GM11168 (cell line): ENCODE data around the gene SIK1.
"Not testable (repeated sequence)": the region's sequence is repeated elsewhere in the genome, so short reads cannot be mapped to it uniquely, and the experiment has no call there.

Experiments used
- in situ Hi-C: fragments of 300-500 bp; cut with MboI; formaldehyde crosslinking; loops from one replicate; pipeline ENCODE4 v1.12.0; 2022; ENCODE audit warnings: low sequenced_read_pairs; ENCODE audit not compliant: unreplicated experiment

SIK1 gene

GRCh38 chr21:43426404-43427241, at the start of gene SIK1:
TSS of gene SIK1 (minus strand) at chr21:43427131. CDS start at chr21:43426178, 953 bp downstream.
- in situ Hi-C loops, result not testable (repeated sequence)

- in situ Hi-C loops, result not testable (repeated sequence)
Measured at GRCh38 chr21:43471597-43472242, 44.8 kb upstream of the SIK1 start.

- in situ Hi-C loops, result not testable (repeated sequence)
Measured at GRCh38 chr21:43469719-43470458, 43.0 kb upstream of the SIK1 start.

GRCh38 chr21:43467785-43468184, 40.9 kb upstream of the SIK1 start:
- in situ Hi-C loops, result no loop called here

GRCh38 chr21:43465159-43465558, 38.2 kb upstream of the SIK1 start:
- in situ Hi-C loops, result not testable (repeated sequence)

GRCh38 chr21:43463498-43464261, 36.7 kb upstream of the SIK1 start:
- in situ Hi-C loops, result not testable (repeated sequence)

- in situ Hi-C loops, result not testable (repeated sequence)
Measured at GRCh38 chr21:43462932-43463331, 36.0 kb upstream of the SIK1 start.

GRCh38 chr21:43460475-43460874, 33.5 kb upstream of the SIK1 start:
- in situ Hi-C loops, result not testable (repeated sequence)

GRCh38 chr21:43458995-43459394, 32.1 kb upstream of the SIK1 start:
- in situ Hi-C loops, result not testable (repeated sequence)

- in situ Hi-C loops, result not testable (repeated sequence)
Measured at GRCh38 chr21:43456616-43457314, 29.8 kb upstream of the SIK1 start.

GRCh38 chr21:43455717-43456116, 28.8 kb upstream of the SIK1 start:
- in situ Hi-C loops, result not testable (repeated sequence)

GRCh38 chr21:43454176-43454575, 27.2 kb upstream of the SIK1 start:
- in situ Hi-C loops, result not testable (repeated sequence)

- in situ Hi-C loops, result not testable (repeated sequence)
Measured at GRCh38 chr21:43451850-43452249, 24.9 kb upstream of the SIK1 start.

GRCh38 chr21:43450287-43450686, 23.4 kb upstream of the SIK1 start:
- in situ Hi-C loops, result not testable (repeated sequence)

GRCh38 chr21:43447353-43447977, 20.5 kb upstream of the SIK1 start:
- in situ Hi-C loops, result not testable (repeated sequence)

GRCh38 chr21:43446277-43446932, 19.5 kb upstream of the SIK1 start:
- in situ Hi-C loops, result not testable (repeated sequence)

GRCh38 chr21:43444524-43444923, 17.6 kb upstream of the SIK1 start:
- in situ Hi-C loops, result not testable (repeated sequence)

GRCh38 chr21:43442571-43442970, 15.6 kb upstream of the SIK1 start:
- in situ Hi-C loops, result not testable (repeated sequence)
